Spinal cord (tissue), 10 donors: Measurements from ENCODE around the gene IFT52. TPM values are rescaled to one million over a fixed set of nuclear protein-coding genes. Genes with fewer than 3 reads are reported as not detected.

ENCODE experiments used
- DNase-seq, 6 donors: peaks; one replicate each; pipeline versions ENCODE4 v3.0.0 to v3.0.0-alpha.2; 2013 to 2015; ENCODE audit warnings: low spot score in 6 of 6, low read depth in 4 of 6
- H3K27ac ChIP-seq: one replicate; pipeline ENCODE4 v1.5.1; 2013; ENCODE audit warnings: low read depth, low read length, control low read depth
- H3K27me3 ChIP-seq: one replicate; pipeline ENCODE4 v1.6.1; 2013; ENCODE audit warnings: low read length; ENCODE audit not compliant: control insufficient read depth, insufficient read depth
- H3K36me3 ChIP-seq: one replicate; pipeline ENCODE4 v1.6.1; 2013; ENCODE audit warnings: low read length; ENCODE audit not compliant: control insufficient read depth, insufficient read depth
- H3K4me1 ChIP-seq: one replicate; pipeline ENCODE4 v1.6.1; 2013; ENCODE audit warnings: low read length; ENCODE audit not compliant: control insufficient read depth, insufficient read depth
- H3K4me3 ChIP-seq: one replicate; pipeline ENCODE4 v1.5.1; 2013; ENCODE audit warnings: low read depth, low read length, control low read depth
- H3K9me3 ChIP-seq: one replicate; pipeline ENCODE4 v1.6.1; 2013; ENCODE audit warnings: low read length; ENCODE audit not compliant: control insufficient read depth, insufficient read depth
- WGBS: methylation state at CpG from one replicate; pipeline ENCODE4 v1.1.5; 2013; ENCODE audit warnings: missing lambda C conversion rate; ENCODE audit not compliant: insufficient coverage; 5-methylcytosine and 5-hydroxymethylcytosine counted together
- polyA plus RNA-seq, 2 donors: library from polyadenylated mRNA; unstranded; fragments of 120-200 nt; gene quantifications; one replicate each; pipeline ENCODE4 v1.2.1, GENCODE V29; 2013; ENCODE audit not compliant: insufficient read length in 2 of 2
- total RNA-seq, 2 donors: library from RNA; depleted of rRNA in 1 of 2; stranded (reverse); fragments of 120-200 nt in 1 of 2; fragments of >200 nt in 1 of 2; gene quantifications; one replicate each; pipeline versions ENCODE4 v1.2.3 to v1.2.4, GENCODE V29; 2013 to 2014
- donor health status: healthy.

IFT52 gene
- total and polyA plus RNA-seq, 4 donors: 49.0 to 67.3 (median 59.0) TPM

DNA sequence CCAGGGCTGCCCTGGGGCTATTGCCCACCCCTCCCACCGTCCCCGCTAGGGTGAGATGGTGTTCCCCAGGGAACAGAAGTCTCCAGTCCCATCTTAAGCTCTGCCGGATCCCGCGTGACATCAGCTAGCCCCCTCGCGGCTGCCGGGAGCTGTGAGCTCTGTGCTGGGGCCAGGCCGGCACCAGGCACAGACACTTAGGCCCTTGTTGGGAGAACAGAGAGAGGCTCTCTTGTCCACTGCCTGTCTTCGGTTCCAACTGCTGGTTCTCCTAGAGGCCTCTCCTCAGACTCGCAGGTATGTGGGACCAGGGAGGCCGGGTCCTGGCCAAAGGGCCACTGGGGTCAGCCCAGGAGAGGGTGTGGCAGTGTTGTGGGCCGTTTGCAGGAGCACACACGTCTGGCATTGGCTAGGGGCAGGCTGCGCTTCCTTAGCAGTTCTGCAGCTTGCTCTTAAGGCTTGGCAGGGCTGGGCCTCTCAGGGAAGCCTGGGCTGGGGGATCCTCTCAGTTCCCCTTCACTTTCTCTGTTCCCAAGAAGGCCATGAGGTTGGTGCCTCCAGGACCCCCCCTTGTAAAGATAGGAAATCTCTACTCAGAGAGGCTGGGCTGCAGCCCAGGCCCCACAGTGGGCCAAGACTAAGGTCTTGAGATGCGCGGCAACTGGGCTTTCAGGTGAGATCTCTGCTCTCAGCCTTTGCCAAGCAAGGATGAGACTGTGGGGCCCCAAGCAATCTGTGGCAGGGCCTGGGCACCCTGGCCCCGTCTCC lies 25.6 kb upstream of the IFT52 start:
- Histone ChIP-seq H3K27me3 (no peaks in the 10 kb centered on the region), H3K4me1 (peaks cover 8% of the 10 kb centered on the region), H3K4me3 (no peak overlapping the region), H3K9me3 (no peaks in the 10 kb centered on the region), H3K27ac (no peak overlapping the region), H3K36me3 (no peaks in the 10 kb centered on the region)
- 65% methylated on average over 16 of the region's 18 CpGs for WGBS
- peak in 2 of 6 donors; percentile 6 to 58 for DNase-seq

DNA sequence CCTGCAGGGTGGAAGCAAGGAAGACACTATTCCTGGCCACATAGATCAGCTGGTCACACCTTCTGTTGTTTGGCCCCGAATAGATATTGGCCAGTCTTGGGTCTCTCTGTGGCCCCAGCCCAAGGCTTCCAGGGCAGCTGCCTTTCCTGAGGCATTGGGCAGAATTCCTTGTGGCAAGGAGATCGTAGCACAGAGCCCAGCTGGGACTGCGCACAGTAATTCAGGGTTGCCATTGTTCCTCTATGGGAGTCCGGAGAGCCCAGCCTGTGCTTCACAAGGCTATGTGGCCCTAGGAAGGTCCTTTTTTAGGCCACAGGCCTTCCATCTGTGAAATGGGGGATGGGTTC lies 25.0 kb upstream of the IFT52 start:
- H3K27me3 ChIP-seq: no peaks in the 10 kb centered on the region
- no peak overlapping the region for H3K27ac ChIP-seq
- no peak overlapping the region for H3K4me3 ChIP-seq
- H3K9me3 ChIP-seq: no peaks in the 10 kb centered on the region
- no peak for DNase-seq
- 81% methylated on average over 4 of the region's 4 CpGs for WGBS
- H3K36me3 ChIP-seq: peaks cover 5% of the 10 kb centered on the region
- peaks cover 8% of the 10 kb centered on the region for H3K4me1 ChIP-seq

DNA sequence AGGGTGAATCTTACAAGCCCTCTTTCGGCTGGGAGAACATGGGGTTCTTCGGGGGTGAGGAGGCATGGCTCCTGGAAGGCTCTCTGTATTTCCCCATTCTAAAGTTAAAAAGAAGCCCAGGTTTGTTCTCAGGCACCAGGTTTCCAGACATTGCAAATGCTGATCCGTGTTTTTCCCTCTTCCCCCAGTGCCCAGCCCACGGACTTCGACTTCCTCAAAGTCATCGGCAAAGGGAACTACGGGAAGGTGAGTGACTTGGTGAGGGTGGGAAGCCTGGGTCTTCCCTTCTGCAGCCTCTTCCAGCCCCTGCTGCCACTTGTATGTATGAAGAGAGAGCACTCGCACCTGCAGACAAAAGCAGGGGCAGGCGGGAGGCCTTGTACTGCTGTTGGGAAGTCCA lies 23.3 kb upstream of the IFT52 start:
- WGBS: 85% methylated on average over 7 of the region's 9 CpGs
- peaks cover 8% of the 10 kb centered on the region for H3K36me3 ChIP-seq
- H3K4me3 ChIP-seq: no peak overlapping the region
- H3K27ac ChIP-seq: no peak overlapping the region
- peaks cover 8% of the 10 kb centered on the region for H3K4me1 ChIP-seq
- H3K9me3 ChIP-seq: no peaks in the 10 kb centered on the region
- DNase-seq: no peak
- no peaks in the 10 kb centered on the region for H3K27me3 ChIP-seq

DNA sequence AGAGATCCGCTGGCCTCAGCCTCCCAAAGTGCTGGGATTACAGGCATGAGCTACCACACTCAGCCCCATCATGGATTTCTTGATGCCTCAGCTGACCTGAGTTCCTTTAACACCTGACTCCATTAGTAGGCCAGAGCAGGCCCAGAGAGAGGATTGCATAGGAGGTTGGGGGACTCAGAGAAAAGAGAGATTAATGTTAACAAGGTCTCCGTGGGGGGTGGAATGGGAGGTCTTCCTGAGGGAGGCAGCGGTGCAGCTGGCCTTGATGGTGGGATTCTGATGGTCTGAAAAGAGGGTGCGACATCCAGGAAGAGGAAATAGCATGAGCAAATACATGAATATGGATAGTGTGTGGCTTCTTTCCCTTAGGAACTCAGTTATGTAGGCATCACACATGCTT lies 22.0 kb upstream of the IFT52 start:
- Histone ChIP-seq H3K27me3 (no peaks in the 10 kb centered on the region), H3K4me3 (no peak overlapping the region), H3K36me3 (peaks cover 8% of the 10 kb centered on the region), H3K4me1 (peaks cover 8% of the 10 kb centered on the region), H3K9me3 (no peaks in the 10 kb centered on the region), H3K27ac (no peak overlapping the region)
- WGBS: 90% methylated on average over 4 of the region's 4 CpGs
- DNase-seq: no peak

DNA sequence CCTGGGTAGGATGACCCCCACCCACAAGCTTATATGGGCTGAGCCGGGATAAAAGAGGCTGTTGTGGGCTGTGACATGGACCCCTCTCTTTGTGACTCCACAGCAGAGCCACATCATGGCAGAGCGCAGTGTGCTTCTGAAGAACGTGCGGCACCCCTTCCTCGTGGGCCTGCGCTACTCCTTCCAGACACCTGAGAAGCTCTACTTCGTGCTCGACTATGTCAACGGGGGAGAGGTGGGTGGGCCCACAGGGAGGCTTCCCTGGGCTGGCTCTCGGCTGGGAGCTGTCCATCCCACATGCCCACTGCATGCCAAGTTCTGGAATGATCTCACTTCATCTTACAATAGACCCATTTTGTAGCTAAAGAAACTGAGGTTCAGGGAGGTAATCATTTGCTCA lies 21.5 kb upstream of the IFT52 start:
- H3K4me3 ChIP-seq: no peak overlapping the region
- DNase-seq: no peak
- H3K27ac ChIP-seq: no peak overlapping the region
- H3K9me3 ChIP-seq: no peaks in the 10 kb centered on the region
- H3K4me1 ChIP-seq: peaks cover 8% of the 10 kb centered on the region
- no peaks in the 10 kb centered on the region for H3K27me3 ChIP-seq
- WGBS: 96% methylated on average over 8 of the region's 10 CpGs
- H3K36me3 ChIP-seq: peaks cover 8% of the 10 kb centered on the region

DNA sequence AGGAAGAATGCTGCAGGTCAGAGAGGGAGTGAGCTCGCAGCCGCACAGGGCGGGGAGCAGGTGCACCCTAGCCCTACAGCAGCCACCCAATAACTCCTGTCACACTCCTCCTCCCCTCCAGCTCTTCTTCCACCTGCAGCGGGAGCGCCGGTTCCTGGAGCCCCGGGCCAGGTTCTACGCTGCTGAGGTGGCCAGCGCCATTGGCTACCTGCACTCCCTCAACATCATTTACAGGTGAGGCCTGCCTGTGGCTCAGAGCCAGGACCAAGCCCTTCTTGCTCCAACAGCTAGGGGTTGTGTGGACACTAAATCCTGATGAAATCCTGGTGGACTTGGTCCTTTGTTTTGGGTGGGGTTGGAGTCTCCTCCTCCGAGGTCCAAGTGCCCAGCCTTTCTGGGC lies 20.2 kb upstream of the IFT52 start:
- Histone ChIP-seq H3K9me3 (no peaks in the 10 kb centered on the region), H3K4me3 (no peak overlapping the region), H3K36me3 (peaks cover 8% of the 10 kb centered on the region)

DNA sequence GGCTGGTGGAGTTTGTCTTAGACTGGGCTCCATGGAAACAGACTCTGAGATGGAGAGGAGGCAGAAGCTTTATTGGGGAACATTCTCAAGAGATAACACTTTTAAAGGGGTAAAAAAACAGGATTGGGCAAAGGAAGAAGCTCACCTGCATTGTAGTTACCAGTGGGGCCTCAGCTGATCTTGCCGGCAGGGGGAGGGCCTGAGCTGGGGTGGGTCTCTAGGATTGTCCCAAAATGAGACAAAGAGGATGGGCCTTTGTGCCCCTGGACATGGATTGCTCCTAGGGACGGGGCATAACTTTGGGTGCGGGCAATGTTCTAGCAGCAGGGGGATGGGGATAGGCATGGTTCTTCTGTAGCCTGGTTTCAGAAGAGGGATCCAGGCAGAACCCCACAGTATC lies 19.4 kb upstream of the IFT52 start:
- Histone ChIP-seq H3K27me3 (no peaks in the 10 kb centered on the region), H3K4me1 (no peaks in the 10 kb centered on the region), H3K36me3 (peaks cover 12% of the 10 kb centered on the region), H3K27ac (no peak overlapping the region), H3K4me3 (no peak overlapping the region), H3K9me3 (no peaks in the 10 kb centered on the region)
- DNase-seq: no peak
- WGBS: 82% methylated on average over 1 of the region's 3 CpGs

More for the DNA sequence above, 20.2 kb upstream of the IFT52 start:
- WGBS: 88% methylated on average over 7 of the region's 10 CpGs
- Histone ChIP-seq H3K4me1 (peaks cover 3% of the 10 kb centered on the region), H3K27me3 (no peaks in the 10 kb centered on the region), H3K27ac (no peak overlapping the region)
- no peak for DNase-seq

DNA sequence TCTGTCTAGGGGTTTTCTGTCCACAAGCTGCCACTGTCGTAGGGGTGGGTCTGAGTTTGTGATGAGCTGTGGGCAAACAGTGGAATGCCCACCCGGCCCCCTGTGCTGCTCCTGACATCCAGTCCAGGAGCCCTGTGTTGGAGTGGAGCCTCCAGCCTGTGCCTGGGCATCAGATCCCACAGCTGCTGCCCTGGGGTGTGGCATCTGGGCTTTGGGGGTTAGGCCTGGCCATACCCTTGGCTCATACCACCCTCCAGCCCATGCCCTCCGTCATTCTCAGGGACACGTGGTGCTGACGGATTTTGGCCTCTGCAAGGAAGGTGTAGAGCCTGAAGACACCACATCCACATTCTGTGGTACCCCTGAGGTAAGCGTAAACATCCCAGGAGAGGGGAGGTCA lies 19.0 kb upstream of the IFT52 start:
- peaks cover 14% of the 10 kb centered on the region for H3K36me3 ChIP-seq
- no peaks in the 10 kb centered on the region for H3K27me3 ChIP-seq
- H3K4me1 ChIP-seq: no peaks in the 10 kb centered on the region
- DNase-seq: no peak
- H3K9me3 ChIP-seq: no peaks in the 10 kb centered on the region
- no peak overlapping the region for H3K4me3 ChIP-seq
- no peak overlapping the region for H3K27ac ChIP-seq
- WGBS: 92% methylated on average over 3 of the region's 6 CpGs

DNA sequence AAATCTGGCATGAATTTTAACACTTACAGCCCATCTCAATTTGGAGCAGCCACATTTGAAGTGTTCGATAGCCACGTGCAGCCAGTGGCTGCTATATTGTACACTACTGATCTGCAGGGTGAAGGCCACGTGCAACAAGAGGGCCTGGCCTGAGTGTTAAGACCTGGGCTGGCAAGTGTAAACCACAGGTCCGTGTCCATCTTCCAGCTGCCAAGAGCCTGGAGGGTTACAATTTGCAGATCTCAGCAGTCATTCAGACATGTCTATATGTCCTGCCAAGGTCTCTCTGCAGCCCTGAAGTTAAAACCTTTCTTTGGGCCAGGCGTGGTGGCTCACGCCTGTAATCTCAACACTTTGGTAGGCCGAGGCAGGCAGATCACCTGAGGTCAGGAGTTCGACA lies 17.8 kb upstream of the IFT52 start:
- WGBS: 94% methylated on average over 8 of the region's 8 CpGs
- no peak overlapping the region for H3K27ac ChIP-seq
- no peak overlapping the region for H3K4me3 ChIP-seq
- no peak for DNase-seq
- H3K4me1 ChIP-seq: no peaks in the 10 kb centered on the region
- no peaks in the 10 kb centered on the region for H3K27me3 ChIP-seq
- peaks cover 14% of the 10 kb centered on the region for H3K36me3 ChIP-seq
- H3K9me3 ChIP-seq: no peaks in the 10 kb centered on the region

DNA sequence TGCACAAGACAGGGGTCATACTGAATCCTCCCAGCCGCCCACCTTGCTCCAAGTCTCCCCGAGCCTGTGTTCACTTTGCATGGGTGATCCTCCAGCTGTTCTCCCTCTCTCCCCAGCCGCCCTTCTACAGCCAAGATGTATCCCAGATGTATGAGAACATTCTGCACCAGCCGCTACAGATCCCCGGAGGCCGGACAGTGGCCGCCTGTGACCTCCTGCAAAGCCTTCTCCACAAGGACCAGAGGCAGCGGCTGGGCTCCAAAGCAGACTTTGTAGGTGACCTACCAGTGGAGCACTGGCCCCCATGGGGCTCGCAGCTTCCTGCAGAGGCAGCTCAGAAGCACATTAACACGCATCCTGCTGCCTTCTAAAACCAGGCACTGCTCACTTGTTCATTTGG lies 14.6 kb upstream of the IFT52 start:
- H3K4me1 ChIP-seq: no peaks in the 10 kb centered on the region
- H3K9me3 ChIP-seq: no peaks in the 10 kb centered on the region
- H3K4me3 ChIP-seq: no peak overlapping the region
- no peaks in the 10 kb centered on the region for H3K27me3 ChIP-seq
- no peak overlapping the region for H3K27ac ChIP-seq
- 87% methylated on average over 9 of the region's 10 CpGs for WGBS
- peaks cover 9% of the 10 kb centered on the region for H3K36me3 ChIP-seq
- DNase-seq: no peak
